K562 (cell line): Measurements from ENCODE around the gene NXNL2. TPM values are rescaled to one million over a fixed set of nuclear protein-coding genes. Genes with fewer than 3 reads are reported as not detected.

Source experiments
- DDX20 ChIP-seq: fragments of 450-650 bp; IDR thresholded peaks from 2 replicates; pipeline ENCODE4 v1.6.1; 2016; ENCODE audit warnings: missing genetic modification characterization, low read depth, mild to moderate bottlenecking, missing compliant biosample characterization, moderate library complexity
- DEAF1 ChIP-seq: fragments of 450-650 bp; formaldehyde crosslinking; IDR thresholded peaks from 2 replicates; pipeline ENCODE4 v1.4.0; 2020; ENCODE audit warnings: mild to moderate bottlenecking, moderate library complexity
- ETV1 ChIP-seq: fragments of 450-650 bp; conservative IDR thresholded peaks from 2 replicates; pipeline ENCODE4 v1.6.1; 2016; ENCODE audit warnings: missing genetic modification characterization, control low read depth, low read depth, missing compliant biosample characterization
- PRMT5 ChIP-seq: sonication (generic); formaldehyde crosslinking; IDR thresholded peaks from 2 replicates; pipeline ENCODE4 v1.5.0; 2020; ENCODE audit warnings: missing genetic modification reagents
- RAD21 ChIP-seq, 2 experiments: fragments of 250-450 bp in 1 of 2; fragments of 450-650 bp in 1 of 2; sonication (Bioruptor Pico) in 1 of 2; formaldehyde crosslinking in 1 of 2; IDR thresholded peaks in 1 of 2; conservative IDR thresholded peaks in 1 of 2; 2 replicates each; pipeline versions ENCODE4 v1.4.0 to v1.8.0; 2020 to 2022; ENCODE audit warnings: mild to moderate bottlenecking in 2 of 2, moderate library complexity in 1 of 2
- RFX5 ChIP-seq: IDR thresholded peaks from 2 replicates; pipeline ENCODE4 v1.6.1; 2011; ENCODE audit warnings: low read depth, mild to moderate bottlenecking, improper control_type of control experiment, low read length
- STAG1 ChIP-seq: sonication (generic); formaldehyde crosslinking; IDR thresholded peaks from 2 replicates; pipeline ENCODE4 v1.5.0; 2020; ENCODE audit warnings: missing genetic modification reagents, borderline replicate concordance
- ZFP36 ChIP-seq: fragments of 150-350 bp; IDR thresholded peaks from 2 replicates; pipeline ENCODE4 v1.6.1; 2018; ENCODE audit warnings: low read length, low read depth; ENCODE audit not compliant: partially characterized antibody
- ZNF311 ChIP-seq: fragments of 250-450 bp; sonication (Bioruptor Pico); IDR thresholded peaks from 2 replicates; pipeline ENCODE4 v1.4.0; 2020; ENCODE audit warnings: mild to moderate bottlenecking, moderate library complexity
- ZNF589 ChIP-seq: fragments of 200-800 bp; sonication (Bioruptor generic); IDR thresholded peaks from 2 replicates; pipeline ENCODE4 v1.6.1; 2016; ENCODE audit warnings: low read depth, missing genetic modification characterization, missing compliant biosample characterization
- polyA plus RNA-seq, 8 experiments: library from polyadenylated mRNA; depleted of rRNA in 4 of 8; stranded (reverse) in 5 of 8; unstranded in 3 of 8; fragments of >200 nt; fragmentation: Nextera tagmentation in 2 of 8; fragmentation: Illumina TruSeq in 1 of 8; extraction: Ambion mirVana in 2 of 8; extraction: Trizol in 1 of 8; gene quantifications; 2 replicates each; pipeline versions ENCODE4 v1.2.1 to v1.2.3, GENCODE V29; 2011 to 2014; ENCODE audit warnings: inconsistent platforms in 1 of 8, missing spikeins in 1 of 8
- total RNA-seq, 7 experiments: library from RNA; depleted of rRNA in 6 of 7; stranded (reverse); fragments of >200 nt in 6 of 7; fragmentation: Illumina TruSeq in 2 of 7; extraction: Trizol in 2 of 7; gene quantifications; 2 replicates each; pipeline versions ENCODE4 v1.2.1 to v1.2.3, GENCODE V29; 2011 to 2021; ENCODE audit warnings: low replicate concordance in 1 of 7
- TF ChIP-seq, protein P1 (sequence below): fragments of 250-450 bp; sonication (Bioruptor Pico); IDR thresholded peaks from 2 replicates; pipeline ENCODE4 v1.5.0; 2021; ENCODE audit warnings: mild to moderate bottlenecking, borderline replicate concordance

NXNL2 gene
- total and polyA plus RNA-seq, 9 of the 15 experiments (the other 6 are each of a cell fraction or from before 2014, with no cell fraction given) = 0.15 to 0.19 TPM; not detected in 7

DNA sequence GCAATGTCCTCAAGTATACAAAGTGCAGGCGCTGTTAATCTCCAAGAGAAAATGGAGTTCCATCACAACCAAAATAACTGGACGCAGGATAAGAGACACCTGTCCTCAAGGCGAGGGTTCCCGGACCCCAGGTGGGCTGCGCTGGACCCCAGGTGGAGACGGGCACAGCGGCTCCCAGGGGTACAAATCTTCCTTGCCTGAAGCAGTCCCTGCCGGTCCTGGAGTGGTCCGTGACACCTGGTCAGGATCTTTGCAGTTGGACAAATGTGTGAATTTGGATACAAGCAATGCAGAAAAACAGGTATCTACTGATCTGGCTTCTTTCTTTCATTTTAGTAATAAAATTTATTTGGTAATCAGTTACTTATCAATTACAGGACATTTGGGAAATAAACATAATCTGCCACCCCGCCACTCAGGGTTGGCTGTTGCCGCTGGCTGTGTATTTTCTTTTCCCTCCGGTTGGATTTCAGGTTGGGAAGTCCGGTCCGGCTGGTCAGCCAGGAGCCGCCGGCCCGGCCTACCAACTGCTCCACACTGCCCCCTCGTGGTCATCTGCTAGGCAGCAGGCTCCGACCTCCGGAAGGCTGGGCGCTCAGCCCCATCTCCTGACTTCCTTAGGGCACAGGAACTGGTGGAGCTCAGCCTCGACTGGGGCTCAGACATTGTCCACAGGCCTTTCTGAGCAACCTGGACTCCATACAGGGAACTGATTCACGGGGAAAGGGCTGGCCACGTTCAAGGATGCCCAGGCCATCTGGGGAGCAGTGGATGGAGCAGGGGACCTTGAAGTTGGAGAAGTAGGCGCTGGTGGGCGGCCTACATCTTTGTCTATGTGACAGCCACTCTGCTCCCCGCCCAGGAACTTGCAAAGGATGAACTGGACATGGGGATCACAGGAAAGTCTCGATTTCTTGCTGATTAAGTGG, 43.4 kb downstream of the NXNL2 start (continued):
- TF ChIP-seq, protein P1, sequence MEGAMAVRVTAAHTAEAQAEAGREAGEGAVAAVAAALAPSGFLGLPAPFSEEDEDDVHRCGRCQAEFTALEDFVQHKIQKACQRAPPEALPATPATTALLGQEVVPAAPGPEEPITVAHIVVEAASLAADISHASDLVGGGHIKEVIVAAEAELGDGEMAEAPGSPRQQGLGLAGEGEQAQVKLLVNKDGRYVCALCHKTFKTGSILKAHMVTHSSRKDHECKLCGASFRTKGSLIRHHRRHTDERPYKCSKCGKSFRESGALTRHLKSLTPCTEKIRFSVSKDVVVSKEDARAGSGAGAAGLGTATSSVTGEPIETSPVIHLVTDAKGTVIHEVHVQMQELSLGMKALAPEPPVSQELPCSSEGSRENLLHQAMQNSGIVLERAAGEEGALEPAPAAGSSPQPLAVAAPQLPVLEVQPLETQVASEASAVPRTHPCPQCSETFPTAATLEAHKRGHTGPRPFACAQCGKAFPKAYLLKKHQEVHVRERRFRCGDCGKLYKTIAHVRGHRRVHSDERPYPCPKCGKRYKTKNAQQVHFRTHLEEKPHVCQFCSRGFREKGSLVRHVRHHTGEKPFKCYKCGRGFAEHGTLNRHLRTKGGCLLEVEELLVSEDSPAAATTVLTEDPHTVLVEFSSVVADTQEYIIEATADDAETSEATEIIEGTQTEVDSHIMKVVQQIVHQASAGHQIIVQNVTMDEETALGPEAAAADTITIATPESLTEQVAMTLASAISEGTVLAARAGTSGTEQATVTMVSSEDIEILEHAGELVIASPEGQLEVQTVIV (CRISPR knock-in tag) = no peak
- TF ChIP-seq DDX20 (tag) (no peak), RFX5 (no peak), DEAF1 (CRISPR knock-in tag) (peak; percentile 45; the same call in 1 of the 2 replicates), ZNF589 (CRISPR knock-in tag) (no peak), RAD21 (CRISPR knock-in tag; conservative IDR thresholded peaks at IDR 0.05 in 1 of 2, IDR thresholded peaks at IDR 0.05 in 1 of 2) (peak; percentile 72 to 82), ZFP36 (no peak), ETV1 (tag) (0 out of 2 replicates have a peak, but pooled peaks have one; percentile 31), PRMT5 (CRISPR knock-in tag) (no peak), STAG1 (CRISPR knock-in tag) (peak; percentile 71; the same call in 1 of the 2 replicates), ZNF311 (no peak)
